ENCODE measurements around the gene MGRN1.
A peak's percentile ranks its signal among the peaks of the same experiment; 100 is the strongest.

MGRN1 gene

GRCh38 chr16:4723071-4723767 is 98.6 kb downstream of the MGRN1 start:
- no peak for TF ChIP-seq ZNF621 (tag by site-specific recombination; IDR thresholded peaks at IDR 0.05)
- no peak for TF ChIP-seq ZNF580 (tag by site-specific recombination; IDR thresholded peaks at IDR 0.05)
- TF ChIP-seq ZNF362 (tag by site-specific recombination; IDR thresholded peaks at IDR 0.05), result no peak
- no peak for TF ChIP-seq ZSCAN5A (tag by site-specific recombination; IDR thresholded peaks at IDR 0.05)
- TF ChIP-seq ZNF830 (tag by site-specific recombination; IDR thresholded peaks at IDR 0.05; ENCODE audit: low read depth), result no peak
- TF ChIP-seq ZNF664 (tag by site-specific recombination; IDR thresholded peaks at IDR 0.05), result no peak
- no peak for TF ChIP-seq TCF7L2 (IDR thresholded peaks at IDR 0.05; ENCODE audit: borderline replicate concordance, low read depth, low read length)
- no peak for TF ChIP-seq ZSCAN23 (tag by site-specific recombination; IDR thresholded peaks at IDR 0.05)
- no peak for TF ChIP-seq ZBTB10 (tag by site-specific recombination; IDR thresholded peaks at IDR 0.05)
- TF ChIP-seq ZNF398 (tag by site-specific recombination; IDR thresholded peaks at IDR 0.05), result no peak
- TF ChIP-seq ZNF174 (tag by site-specific recombination; IDR thresholded peaks at IDR 0.05), result no peak
- no peak for TF ChIP-seq ZNF169 (tag by site-specific recombination; IDR thresholded peaks at IDR 0.05)
- TF ChIP-seq ZNF274 (IDR thresholded peaks at IDR 0.05; ENCODE audit: low read length), result no peak
- TF ChIP-seq ZNF274 (tag by site-specific recombination; IDR thresholded peaks at IDR 0.05; ENCODE audit: borderline replicate concordance), result no peak
- H3K27ac ChIP-seq (ENCODE audit: extremely low read depth, low read depth, low read length), result no peak overlapping the region
- no peak overlapping the region for H3K4me3 ChIP-seq (ENCODE audit: low read depth, low read length)
- POLR2A ChIA-PET, result no interaction called here
- no peaks in the 10 kb centered on the region for H3K9me3 ChIP-seq (ENCODE audit: control insufficient read depth, insufficient read depth, low read depth, low read length)
- H3K36me3 ChIP-seq (ENCODE audit: control insufficient read depth in 2 of 2, insufficient read depth in 1 of 2, low read length in 2 of 2), result peaks cover 11 to 49% of the 10 kb centered on the region in 2 experiments; a peak in 2 of 3 replicates
- CTCF ChIA-PET, result interaction anchor here (0.6 to 0.7 kb wide), 2 partner anchors 67 to 211 kb away, joined by 3 read pairs; no protein-coding TSS in a partner anchor
- no peaks in the 10 kb centered on the region for H3K4me1 ChIP-seq (ENCODE audit: control insufficient read depth, insufficient read depth, low read length)

GRCh38 chr16:4724661-4725270 is 100.1 kb downstream of the MGRN1 start:
- Histone ChIP-seq H3K9me3 (ENCODE audit: control insufficient read depth, insufficient read depth, low read depth, low read length) (no peaks in the 10 kb centered on the region), H3K27ac (ENCODE audit: extremely low read depth, low read depth, low read length) (no peak overlapping the region), H3K4me1 (ENCODE audit: control insufficient read depth, insufficient read depth, low read length) (no peaks in the 10 kb centered on the region), H3K4me3 (ENCODE audit: low read depth, low read length) (no peak overlapping the region), H3K36me3 (ENCODE audit: control insufficient read depth in 2 of 2, insufficient read depth in 1 of 2, low read length in 2 of 2) (peaks cover 14 to 52% of the 10 kb centered on the region in 2 experiments; a peak in 2 of 3 replicates)
- no peak for TF ChIP-seq ZNF707 (tag by site-specific recombination; IDR thresholded peaks at IDR 0.05)
- TF ChIP-seq ZBTB48 (tag by site-specific recombination; IDR thresholded peaks at IDR 0.05), result peak; percentile 47; the same call in 1 of the 2 replicates
- TF ChIP-seq ZNF324 (tag by site-specific recombination; IDR thresholded peaks at IDR 0.05), result no peak
- TF ChIP-seq SCRT1 (tag by site-specific recombination; IDR thresholded peaks at IDR 0.05; ENCODE audit: borderline replicate concordance), result peak; percentile 54; the same call in 1 of the 2 replicates
- peak; percentile 69 for TF ChIP-seq SCRT2 (tag by site-specific recombination; IDR thresholded peaks at IDR 0.05)
- no peak for TF ChIP-seq ZFP41 (tag by site-specific recombination; IDR thresholded peaks at IDR 0.05; ENCODE audit: borderline replicate concordance)
- TF ChIP-seq ZNF677 (tag by site-specific recombination; IDR thresholded peaks at IDR 0.05), result no peak
- POLR2A ChIA-PET, result no interaction called here
- CTCF ChIA-PET, result interaction anchor here (1.0 kb wide), 1 partner anchor 15 kb away, joined by 4 read pairs; no protein-coding TSS in a partner anchor
